ENCODE data around the gene CHODL.

CHODL gene

DNA sequence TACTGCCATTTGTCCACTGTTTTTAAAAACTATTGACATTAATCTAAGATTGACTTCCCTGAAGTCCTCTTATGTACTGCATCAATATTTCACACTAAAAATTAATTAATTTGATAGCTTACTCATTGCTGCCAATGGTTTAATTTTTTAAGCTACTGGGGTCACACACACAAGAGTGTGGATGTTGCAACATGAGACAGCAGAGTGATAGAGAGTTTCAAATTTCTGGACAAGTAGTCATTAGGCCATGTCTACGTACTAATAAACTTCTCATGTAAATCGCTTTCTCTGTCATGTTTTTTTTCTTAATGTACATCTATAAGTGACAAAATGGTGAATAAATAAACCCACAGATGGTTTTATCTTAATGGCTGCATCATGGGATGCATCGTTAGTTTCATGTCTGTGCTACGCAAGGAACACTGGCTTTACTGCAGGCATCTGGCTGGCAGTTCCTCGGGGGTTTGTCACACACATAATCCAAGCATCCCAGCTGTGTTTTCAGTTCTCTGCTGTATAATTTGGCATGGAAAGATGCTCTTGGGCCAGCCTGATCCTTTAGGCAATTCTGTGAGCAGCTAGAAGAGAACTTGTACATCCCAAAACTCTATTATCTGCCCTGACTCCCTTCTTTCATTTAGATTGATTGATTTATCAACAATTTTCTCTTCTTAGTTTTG, 16.4 kb upstream of the CHODL start:
- no peaks in the 10 kb centered on the region for H3K36me3 ChIP-seq (ENCODE audit: control insufficient read depth, insufficient read depth, low read length)
- H3K27me3 ChIP-seq (replicated peaks; ENCODE audit: control insufficient read depth, insufficient read depth, low read length), result no peaks in the 10 kb centered on the region
- no peak for DNase-seq (ENCODE audit: extremely low read depth, insufficient read length)
- H3K4me3 ChIP-seq (replicated peaks; ENCODE audit: low read depth, low read length), result no peak overlapping the region
- TF ChIP-seq, protein P1, sequence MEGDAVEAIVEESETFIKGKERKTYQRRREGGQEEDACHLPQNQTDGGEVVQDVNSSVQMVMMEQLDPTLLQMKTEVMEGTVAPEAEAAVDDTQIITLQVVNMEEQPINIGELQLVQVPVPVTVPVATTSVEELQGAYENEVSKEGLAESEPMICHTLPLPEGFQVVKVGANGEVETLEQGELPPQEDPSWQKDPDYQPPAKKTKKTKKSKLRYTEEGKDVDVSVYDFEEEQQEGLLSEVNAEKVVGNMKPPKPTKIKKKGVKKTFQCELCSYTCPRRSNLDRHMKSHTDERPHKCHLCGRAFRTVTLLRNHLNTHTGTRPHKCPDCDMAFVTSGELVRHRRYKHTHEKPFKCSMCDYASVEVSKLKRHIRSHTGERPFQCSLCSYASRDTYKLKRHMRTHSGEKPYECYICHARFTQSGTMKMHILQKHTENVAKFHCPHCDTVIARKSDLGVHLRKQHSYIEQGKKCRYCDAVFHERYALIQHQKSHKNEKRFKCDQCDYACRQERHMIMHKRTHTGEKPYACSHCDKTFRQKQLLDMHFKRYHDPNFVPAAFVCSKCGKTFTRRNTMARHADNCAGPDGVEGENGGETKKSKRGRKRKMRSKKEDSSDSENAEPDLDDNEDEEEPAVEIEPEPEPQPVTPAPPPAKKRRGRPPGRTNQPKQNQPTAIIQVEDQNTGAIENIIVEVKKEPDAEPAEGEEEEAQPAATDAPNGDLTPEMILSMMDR (IDR thresholded peaks at IDR 0.05; ENCODE audit: insufficient read depth, low read length, poor library complexity, severe bottlenecking), result no peak

DNA sequence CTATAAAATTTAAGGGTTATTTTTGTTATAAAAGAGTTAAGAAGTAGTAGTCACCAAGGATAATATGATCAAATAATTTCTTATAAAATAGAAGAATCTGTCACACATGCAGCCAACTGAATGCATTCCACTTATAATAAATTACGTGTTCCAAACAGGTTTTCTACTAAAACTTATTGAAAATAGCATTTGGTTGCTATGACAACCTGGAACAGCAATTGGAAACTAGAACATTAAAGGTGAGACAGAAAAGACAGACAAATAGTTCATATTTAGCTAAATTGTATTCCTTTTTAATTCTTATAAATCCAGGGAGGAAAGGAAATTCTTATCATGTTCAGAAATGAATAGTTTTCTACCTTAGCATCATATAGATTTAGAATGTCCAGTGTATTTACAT, 9.1 kb upstream of the CHODL start:
- no peak for DNase-seq (ENCODE audit: extremely low read depth, insufficient read length)
- TF ChIP-seq, protein P1 (IDR thresholded peaks at IDR 0.05; ENCODE audit: insufficient read depth, low read length, poor library complexity, severe bottlenecking), result no peak
- H3K27me3 ChIP-seq (replicated peaks; ENCODE audit: control insufficient read depth, insufficient read depth, low read length), result no peaks in the 10 kb centered on the region
- no peaks in the 10 kb centered on the region for H3K36me3 ChIP-seq (ENCODE audit: control insufficient read depth, insufficient read depth, low read length)
- no peak overlapping the region for H3K4me3 ChIP-seq (replicated peaks; ENCODE audit: low read depth, low read length)

DNA sequence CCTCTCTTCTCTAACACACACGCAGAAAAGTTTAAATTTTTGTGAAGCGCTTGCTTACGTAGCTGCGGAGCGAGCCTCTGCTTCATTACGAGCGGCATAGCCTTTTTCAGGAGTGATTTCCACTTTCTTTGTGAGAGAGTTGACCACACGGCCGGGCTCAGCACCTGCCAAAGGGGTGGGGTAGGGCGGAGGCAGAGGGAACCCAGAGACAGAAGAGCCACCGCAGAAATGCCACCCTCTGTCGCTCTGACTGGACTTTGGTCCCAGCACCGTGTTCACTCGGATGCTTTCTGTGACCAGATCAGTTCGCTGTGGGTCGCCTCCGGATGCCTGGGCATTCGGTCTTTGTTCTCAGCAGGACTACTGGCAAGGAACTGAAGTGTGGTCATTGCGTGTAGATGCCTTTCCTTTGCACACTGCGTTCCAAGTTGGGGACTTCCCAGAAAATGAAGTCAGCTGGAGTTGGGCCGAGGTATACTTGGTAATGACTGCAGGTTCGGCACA, 883 bp downstream of the CHODL start:
- no peak overlapping the region for H3K4me3 ChIP-seq (replicated peaks; ENCODE audit: low read depth, low read length)
- H3K36me3 ChIP-seq (ENCODE audit: control insufficient read depth, insufficient read depth, low read length), result no peaks in the 10 kb centered on the region
- TF ChIP-seq, protein P1 (IDR thresholded peaks at IDR 0.05; ENCODE audit: insufficient read depth, low read length, poor library complexity, severe bottlenecking), result no peak
- DNase-seq (ENCODE audit: extremely low read depth, insufficient read length), result no peak
- no peaks in the 10 kb centered on the region for H3K27me3 ChIP-seq (replicated peaks; ENCODE audit: control insufficient read depth, insufficient read depth, low read length)

DNA sequence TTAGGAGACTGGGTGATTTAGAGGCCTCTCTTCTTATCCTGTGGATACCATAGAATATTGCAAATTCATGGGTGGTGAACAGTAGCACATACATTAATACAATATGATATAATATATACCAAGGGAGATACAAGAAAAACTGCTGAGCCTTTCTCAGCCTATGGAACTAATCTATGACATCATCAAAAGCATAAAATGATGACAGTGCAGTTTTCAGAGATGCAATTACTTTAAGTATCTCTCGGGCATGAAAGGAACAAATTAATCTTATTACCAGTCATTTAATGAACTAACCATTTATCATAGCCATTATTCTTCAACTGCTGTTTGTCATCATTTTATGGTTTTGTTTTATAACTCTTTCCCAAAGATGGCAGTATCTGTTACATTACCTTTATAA, 3.5 kb downstream of the CHODL start:
- no peaks in the 10 kb centered on the region for H3K27me3 ChIP-seq (replicated peaks; ENCODE audit: control insufficient read depth, insufficient read depth, low read length)
- no peak for DNase-seq (ENCODE audit: extremely low read depth, insufficient read length)
- no peak overlapping the region for H3K4me3 ChIP-seq (replicated peaks; ENCODE audit: low read depth, low read length)
- H3K36me3 ChIP-seq (ENCODE audit: control insufficient read depth, insufficient read depth, low read length), result no peaks in the 10 kb centered on the region
- TF ChIP-seq, protein P1 (IDR thresholded peaks at IDR 0.05; ENCODE audit: insufficient read depth, low read length, poor library complexity, severe bottlenecking), result no peak

DNA sequence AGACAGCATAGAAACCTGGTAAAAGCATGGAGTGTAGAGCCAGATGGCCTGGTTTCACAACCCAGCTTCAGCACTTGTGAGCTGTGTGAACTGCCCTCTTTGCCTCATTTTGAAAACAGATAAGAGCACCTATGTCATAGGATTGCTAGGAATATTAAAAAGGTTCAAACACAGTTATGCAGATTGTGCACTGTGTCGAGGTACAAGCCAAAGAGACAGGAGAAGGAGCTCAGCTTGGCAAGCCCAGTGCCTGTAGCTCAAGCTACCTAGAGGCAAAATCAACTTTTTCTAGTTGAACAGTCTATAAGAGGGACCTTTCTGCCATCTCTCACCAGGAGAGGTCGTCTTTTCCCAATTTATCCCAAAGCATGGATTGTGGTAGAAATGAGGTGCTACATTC, 5.0 kb downstream of the CHODL start:
- H3K27me3 ChIP-seq (replicated peaks; ENCODE audit: control insufficient read depth, insufficient read depth, low read length), result no peaks in the 10 kb centered on the region
- no peak overlapping the region for H3K4me3 ChIP-seq (replicated peaks; ENCODE audit: low read depth, low read length)
- H3K36me3 ChIP-seq (ENCODE audit: control insufficient read depth, insufficient read depth, low read length), result no peaks in the 10 kb centered on the region
- DNase-seq (ENCODE audit: extremely low read depth, insufficient read length), result no peak
- TF ChIP-seq, protein P1 (IDR thresholded peaks at IDR 0.05; ENCODE audit: insufficient read depth, low read length, poor library complexity, severe bottlenecking), result no peak
